NCI-H1417 treated with DMSO at 0.1 percent for 48 hours (cell line): ENCODE measurements around the gene SH3BP5.

Experiments used
- DNase-seq: peaks from one replicate; lab custom pipeline; 2025; lab: John Stamatoyannopoulos, UW

Gene SH3BP5

DNA sequence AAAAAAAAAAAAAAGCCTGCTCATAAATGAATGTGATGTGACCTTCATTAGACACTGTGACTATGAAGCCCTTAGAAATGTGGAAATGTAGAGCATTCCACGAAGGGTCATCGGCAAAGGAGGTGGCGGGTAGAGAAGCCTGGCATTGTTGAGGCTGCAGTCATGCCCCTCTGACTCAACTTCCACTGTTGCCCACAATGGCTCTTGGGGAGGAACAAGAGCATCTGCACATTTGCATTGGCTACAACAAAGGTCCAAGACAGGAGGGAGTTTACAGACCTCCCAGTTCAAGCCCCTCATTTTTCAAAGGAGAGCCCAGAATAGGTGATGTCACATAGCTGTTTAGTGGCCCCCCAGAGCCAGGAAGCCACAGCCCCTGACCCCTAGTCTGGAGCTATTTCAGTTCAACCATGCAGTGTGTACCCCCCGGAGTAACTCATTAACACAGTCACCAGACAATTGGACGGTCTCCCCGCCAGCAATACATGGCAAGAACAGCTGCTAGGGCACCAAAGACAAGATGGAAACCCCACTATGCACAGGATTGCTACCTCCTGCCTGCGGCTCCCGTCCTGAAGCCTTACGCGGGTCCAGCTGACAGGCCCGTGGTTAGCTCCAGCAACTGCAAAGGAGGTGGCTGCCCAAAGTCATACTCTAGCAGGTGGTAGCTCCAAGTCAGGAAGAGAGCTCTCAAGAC is 56.2 kb downstream of the SH3BP5 start:
- DNase-seq = no peak

DNA sequence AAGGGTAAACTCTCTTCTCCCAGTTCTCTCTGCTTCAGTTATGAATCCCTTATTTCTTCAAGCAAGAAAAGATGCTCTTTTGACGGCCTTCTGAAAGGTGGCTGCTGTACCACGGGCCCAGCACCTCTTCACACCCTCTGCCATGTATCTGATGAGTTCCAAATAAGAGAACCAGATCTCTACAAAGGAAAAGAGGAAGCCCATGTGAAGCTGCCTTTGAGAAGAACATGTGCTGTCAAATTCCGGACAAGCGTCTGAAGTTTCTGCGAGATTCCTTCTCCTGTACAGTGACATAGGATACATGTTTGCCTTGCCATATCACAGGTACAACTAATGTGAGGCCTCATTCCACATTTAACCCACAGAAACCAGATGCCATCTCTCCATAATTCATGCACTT is 59.2 kb downstream of the SH3BP5 start:
- DNase-seq = no peak

DNA sequence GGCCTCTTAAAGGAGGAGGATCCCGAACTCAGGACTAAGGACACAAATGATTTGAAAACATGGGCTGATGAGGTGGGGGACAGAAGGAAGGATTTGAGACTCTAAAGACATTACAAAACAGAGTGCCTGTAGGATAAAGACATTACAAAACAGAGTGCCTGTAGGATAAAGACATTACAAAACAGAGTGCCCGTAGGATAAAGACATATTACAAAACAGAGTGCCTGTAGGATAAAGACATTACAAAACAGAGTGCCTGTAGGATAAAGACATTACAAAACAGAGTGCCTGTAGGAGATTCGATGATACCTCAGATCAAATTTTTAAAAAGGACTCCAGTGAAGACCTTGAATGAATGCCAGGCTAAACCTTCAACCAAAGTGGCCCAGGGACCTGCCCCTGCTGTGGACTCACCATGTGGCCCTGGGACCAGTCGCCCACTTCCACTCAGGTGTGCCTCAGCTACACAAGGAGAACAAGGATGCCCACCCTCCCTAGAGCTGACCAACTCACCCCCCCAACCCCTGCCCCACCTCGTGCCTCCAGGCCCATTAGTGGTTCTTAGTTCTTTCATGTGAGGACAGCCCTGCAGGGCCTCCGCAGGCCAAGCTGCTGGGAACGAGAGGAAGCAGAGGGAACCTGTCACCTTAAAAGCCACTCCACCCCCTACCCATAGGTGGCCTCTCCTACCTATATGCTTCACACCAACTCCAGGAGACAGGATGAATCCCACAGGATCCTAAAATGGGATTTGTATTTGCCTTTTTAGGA is 59.8 kb downstream of the SH3BP5 start:
- DNase-seq = no peak

DNA sequence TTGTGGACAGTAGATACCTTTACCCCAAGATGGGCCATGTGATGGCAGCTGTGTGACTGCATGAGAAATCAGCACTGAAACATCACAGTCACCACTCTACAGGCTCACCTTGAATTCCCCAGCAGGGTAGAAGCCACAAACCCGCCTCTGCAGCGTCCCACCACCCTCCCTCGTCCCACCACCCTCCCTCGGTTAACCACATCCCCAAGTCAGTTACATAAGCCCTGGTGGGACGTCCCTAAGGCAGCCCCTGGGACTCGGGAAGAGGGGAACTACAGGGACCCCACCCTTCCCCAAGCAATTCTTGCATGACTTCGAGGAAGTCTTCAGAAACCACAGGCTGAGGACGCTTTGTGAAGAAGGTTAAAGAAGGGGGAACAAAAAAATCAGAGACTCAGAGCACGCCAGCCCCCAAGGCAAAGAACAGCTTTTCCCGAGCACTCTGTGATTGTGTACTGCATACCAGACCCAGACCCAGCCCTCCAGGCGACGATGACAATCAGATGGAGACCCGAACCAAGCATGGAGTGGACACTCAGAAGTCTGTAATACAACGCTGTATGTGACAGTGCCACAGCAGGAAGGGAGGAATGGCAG is 60.5 kb downstream of the SH3BP5 start:
- no peak for DNase-seq

DNA sequence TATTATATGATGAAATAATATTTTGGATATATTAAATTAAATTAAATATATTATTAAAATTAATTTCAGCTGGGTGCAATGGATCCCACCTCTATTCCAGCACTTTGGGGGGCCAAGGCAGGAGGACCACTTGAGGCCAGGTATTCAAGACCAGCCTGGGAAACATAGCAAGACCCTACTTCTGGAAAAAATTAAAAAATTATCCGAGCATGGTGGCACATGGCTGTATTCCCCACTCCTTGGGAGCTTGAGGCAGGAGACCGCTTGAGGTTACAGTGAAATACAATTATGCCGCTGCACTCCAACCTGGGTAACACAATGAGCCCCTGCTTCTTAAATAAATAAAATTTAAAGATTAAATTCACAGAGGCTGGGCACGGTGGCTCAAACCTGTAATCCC is 61.4 kb downstream of the SH3BP5 start:
- no peak for DNase-seq

DNA sequence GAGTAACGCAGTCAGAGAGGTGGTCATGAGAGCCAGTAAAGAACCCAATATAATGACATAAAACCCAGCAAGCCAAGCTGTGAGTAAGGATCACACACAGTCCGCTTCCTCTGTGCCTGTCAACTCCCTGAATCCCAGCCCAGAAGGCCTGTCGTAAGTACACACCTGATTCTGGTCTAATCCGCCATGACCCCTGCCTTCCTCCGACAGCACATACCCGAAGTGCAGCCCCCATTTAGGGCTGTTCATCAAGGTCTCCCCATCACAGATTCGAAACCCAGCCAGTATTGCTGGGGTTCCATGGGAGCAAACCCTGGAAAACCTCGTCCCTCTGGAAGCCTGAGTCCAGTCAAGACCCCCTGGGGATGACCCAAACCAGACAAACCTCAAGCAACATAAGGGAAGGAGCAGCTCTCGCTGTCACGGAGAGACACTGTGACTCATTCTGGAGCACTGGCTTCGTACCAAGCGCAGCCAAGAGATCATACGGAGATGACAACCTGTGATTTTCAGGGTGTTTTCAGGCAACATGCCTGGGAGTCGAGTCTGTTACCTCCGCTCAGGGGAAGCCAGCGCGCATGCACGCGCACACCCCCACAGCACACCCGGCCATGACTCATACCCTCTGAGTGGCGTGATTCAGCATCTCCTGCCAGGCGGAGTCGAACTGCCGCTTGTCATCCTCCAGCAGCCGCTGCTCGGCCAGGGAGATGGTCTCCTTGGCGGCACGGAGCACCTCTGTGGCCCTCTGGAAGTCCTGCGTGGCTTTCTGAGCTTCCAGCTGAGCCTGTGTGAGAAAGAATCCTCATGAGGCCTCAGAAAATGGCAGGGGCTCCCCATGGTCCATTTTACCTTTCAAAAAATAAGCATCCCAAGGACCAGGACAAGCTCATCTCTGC is 63.0 kb downstream of the SH3BP5 start:
- DNase-seq = no peak

DNA sequence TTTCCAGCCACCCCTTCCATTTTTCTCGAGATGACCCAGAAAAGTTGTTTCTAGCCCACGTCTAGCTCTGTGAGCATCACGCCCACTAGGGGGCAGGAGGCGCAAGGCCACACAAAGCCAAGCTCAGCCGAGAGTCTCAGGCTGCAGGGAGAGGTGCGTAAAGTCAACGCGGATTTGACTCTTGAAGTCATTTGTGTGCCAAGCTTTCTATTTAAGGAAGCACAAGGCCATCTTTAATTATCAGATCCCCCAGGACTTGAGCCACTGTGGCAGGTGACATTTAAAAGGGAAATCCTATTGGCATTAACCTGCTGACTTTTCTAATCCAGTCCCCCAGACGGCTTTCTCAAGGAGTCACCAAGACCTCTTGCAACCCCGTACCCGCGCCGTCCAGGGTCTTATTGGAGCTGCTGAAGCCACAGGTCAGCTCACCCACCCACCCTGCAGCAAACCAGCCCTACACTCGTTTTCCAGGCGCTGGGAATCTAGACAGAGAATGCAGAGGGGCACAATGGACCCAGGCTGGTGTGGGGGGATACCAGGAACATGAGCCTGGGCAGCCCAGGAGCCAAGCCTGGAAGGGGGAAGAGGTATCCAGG is 64.3 kb downstream of the SH3BP5 start:
- no peak for DNase-seq

DNA sequence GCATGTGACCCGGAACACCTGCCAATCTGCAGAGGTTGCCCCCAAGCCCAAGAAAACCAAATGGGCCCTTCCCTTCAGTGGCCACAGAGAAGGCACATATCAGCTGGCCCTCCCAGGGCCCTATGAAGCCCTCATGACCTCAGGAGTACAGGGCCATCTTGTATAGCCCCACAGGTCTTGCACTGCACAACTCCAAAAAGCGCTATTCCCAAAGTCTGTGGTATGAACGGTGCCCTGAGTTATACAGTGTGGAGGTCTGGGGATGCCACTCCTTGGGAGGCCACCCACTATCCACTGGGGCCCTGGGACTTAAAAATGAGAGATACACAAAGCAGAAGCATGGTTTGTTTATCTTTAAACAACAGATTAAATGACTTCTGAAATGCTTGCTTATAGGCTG is 64.9 kb downstream of the SH3BP5 start:
- no peak for DNase-seq

DNA sequence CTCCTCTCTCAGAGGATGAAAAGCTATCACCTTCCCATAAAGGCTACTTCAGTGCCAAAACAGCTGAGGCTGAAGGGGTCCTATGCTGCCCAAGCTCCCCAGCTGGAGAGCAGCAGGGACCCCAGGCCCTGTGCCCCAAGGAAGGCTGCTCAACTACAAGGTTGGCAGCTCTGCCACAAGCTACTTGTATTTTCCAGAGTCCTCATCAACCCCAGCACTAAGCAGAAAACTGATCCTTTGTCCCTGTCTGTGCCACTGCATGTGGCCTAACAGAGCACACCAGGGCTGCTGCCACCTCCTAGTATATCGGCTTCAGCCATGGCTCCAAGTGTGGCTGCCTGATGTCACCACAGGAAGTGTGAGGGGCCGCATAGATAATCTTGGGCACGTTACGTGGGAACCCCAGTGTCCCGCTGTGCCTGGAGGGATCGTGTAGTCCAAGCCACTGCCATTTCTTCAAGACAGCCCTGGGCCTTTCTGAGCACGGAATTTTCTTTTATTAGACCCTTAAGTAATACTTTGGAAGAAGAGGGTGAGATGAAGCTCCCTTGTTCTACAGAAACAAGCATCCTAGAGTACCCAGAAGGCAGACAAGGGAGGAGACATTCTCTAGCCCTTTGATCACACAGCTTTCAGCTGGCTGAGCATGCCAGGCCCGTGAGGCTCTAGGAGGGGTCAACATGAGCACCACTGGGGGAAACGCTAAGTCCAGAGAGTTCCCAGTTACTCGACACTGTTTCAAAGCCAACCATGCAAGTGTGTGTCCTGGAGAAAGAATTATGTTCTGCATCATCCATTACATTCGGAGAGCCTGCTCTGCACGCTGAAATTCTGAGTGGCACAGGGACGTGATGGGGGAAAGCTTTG is 65.6 kb downstream of the SH3BP5 start:
- DNase-seq = no peak

DNA sequence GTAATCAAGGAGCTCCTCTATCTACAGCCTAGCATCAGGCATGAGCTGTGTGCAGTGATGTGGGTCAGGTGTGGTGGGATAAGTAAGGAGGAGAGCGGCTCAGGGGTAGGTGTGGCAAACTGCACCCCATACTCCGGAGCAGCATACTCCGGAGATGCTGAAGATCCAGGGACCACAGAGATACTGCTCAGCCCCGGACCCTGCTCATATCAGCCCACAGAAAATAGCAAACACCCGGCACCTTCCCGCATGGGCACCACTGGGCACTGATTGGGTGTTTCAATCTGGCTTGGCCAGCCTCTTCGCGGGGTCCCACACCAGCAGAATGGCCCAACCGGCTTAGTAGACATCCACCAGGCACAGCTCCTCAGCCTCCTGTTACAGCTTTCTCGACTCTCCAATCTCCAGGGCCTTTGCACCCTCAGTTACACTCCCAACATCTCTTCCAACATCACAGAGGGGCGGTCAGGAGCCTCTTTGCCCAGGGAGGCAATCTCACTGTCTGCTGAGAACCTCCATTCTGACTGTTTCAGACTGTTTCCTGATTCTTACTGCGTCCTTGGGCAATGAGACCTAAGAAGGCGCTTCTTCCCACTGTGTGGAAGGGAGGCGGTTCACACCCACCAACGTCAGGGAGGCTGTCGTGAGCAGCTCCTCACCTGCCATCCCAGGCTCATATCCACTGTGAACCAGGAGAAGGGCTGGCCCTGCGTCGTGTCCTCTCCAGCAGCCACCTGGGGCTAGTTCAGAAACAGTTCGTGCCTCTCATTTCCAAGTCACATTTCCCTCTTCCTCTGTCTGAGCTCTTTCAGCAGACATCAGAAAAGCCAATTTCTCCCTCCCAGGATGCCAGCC is 66.5 kb downstream of the SH3BP5 start:
- DNase-seq = no peak

DNA sequence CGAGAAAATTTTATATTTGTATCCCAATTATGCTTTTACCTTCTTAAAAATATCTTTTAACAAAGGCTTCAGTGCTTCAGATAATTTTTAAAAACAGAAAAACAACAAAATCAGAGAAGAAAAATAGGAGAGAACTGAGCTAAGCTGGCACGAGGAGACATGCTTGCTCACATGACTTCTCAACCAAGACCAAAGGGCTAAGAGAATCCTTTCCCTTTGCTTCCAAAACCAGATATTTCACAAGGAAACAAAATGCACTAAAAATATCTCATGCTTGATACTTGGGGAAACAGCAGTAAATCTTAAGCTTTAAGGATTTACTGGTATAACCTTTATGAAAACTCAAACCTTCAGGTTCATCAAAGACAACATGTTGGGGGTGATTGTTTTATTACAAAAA is 67.9 kb downstream of the SH3BP5 start:
- no peak for DNase-seq

DNA sequence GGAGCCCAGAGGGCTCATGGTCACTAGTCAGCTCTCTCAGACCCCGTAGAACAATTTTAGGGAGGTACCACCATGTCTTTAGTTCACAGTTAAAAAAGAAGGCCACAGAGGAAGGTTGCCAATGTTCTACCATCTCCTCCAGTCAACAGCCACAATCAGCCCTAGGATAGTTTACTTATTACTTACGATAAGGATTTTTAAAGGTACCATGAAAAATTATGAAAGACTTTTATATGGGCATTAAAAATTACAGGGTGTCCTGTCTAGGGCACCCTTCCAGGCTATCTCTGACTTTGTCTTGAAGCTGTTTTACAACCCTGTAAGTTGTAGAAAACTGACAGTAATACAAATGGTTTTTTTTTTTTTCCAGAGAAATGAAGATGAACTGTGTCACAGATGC is 68.5 kb downstream of the SH3BP5 start:
- no peak for DNase-seq

DNA sequence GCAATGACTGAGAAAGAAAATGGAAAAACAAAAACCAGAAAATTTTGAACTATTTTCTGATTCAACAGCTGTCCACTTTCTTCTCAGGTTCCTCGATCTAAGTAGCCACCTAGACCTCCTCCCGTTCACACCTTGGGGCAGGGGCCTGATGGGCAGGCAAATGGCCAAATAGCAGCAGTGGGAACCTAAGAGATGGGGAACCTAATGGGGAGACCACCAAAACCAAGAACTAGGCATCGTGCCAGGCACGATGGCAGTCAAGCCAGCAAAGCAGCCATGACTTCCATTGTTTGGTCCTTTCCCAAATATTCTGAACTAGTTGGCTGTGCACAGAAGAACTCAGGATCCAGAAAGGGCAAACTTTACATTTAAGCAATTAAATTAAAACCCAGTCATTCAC is 69.3 kb downstream of the SH3BP5 start:
- DNase-seq = no peak

DNA sequence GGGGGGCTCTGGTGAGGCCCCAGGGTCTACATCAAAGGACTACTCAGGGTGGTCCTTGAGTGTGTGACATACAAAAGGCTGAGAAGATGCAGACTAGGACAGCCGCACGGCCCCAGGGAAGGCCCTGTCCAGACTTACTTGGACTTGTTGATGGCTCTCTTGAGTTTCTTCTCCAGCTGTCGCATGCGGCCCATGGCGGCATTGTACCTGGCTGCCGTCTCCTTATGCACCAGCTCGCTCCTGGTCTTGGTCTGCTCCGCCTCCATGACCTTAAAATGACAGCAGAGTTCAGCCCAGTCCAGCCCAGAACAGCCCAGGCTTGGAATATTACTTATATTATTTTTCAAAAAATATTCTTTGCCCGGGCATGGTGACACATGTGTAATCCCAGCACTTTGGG is 70.4 kb downstream of the SH3BP5 start:
- no peak for DNase-seq

DNA sequence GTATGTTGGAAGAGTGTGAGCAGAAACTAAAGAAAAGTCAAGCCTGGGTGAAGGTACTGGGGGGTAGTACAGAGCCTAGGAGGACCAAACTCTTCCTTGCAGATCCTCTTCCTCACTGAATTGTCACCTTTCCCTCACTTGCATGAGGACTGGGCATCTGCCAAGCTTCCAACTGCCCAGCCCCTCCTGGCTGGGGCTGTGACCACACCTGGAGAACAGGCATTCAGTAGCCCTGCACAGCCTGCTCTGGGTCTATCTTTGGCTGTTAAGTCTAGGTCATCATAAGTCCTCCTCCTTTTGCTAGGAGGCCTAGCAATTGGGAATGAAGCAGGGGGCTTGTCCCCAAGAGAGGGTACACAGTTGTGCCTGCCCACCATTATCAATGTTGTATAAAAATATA is 71.1 kb downstream of the SH3BP5 start:
- no peak for DNase-seq

DNA sequence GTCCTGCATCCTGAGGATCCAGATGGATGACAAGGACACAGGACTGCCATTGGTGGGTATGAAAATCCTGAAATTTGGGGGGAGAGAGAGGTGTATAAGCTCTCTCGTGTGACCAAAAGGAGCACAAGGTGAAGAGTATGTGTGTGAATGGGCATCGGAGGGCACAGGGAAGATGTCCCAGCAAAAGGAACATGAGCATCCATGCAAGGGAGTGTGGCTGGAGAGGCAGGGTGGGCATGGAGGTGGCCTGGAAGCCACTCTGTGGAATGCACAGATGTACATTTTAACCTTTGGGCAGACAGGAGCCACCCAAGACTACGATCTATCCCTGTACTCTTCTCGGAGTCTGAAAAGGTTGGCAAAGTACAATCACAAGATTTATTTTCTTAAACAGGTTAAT is 71.9 kb downstream of the SH3BP5 start:
- DNase-seq = no peak

DNA sequence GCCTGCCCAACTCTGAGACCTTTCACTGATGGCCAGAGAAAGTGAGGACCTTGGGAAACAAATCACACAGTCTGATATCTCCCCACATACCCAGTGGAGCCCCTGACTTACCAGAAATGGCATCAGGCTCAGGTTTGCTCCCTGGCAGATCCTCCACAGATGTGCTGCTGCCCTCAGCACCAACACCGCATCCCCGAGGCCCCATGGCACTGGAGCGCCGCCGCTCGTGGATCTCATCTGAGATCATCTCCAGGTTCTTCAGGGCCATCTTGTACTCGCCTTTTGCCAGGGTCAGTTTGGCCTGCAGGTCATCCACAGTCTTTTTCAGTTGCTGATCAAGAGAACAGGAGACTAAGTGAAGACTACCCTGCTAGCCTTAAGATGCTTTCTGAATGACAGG is 73.7 kb downstream of the SH3BP5 start:
- no peak for DNase-seq

DNA sequence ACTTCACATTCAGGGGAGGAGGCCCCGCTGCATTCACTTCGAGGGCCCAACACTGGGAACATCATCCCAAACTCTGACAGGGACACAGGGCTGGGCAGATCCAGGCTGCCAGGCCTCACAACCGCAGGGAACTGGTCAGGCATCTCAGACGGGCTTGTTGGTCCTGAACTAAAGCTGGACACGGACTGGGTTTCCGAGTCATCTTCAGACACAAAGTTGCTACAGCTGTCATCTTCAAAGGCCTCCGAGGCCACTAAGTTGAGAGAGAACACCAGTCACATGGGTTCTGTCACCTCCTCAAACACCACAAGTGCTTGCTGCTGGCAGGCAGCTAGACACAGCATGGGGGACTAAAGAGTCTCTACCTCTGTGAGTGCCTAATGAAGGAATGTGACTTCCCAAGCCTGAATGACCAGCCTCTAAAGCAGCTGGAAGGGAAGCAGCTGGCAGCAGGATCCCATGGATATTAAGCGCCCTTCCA is 75.5 kb downstream of the SH3BP5 start:
- no peak for DNase-seq

DNA sequence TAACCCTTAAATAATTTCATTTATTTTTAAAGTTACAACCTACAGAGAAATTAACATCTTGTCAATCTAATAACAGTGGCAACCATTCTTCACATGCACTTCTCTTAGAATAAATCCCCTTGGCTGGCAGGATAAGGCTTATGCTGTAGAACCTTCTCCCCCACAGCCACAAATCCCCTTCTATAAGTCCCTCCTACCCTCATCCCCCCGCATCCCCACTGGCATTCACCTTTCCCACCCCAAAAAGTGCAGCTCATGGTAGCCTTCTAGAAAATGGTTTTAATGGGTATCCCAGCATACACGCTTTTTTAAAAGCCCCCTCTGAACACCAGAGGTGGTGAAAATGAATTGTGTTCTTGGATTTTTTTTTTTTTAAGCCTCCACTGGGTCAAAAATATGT is 77.2 kb downstream of the SH3BP5 start:
- no peak for DNase-seq
